ENCODE measurements around the gene KEAP1.
"Not testable (repeated sequence)": the region's sequence is repeated elsewhere in the genome, so short reads cannot be mapped to it uniquely, and the experiment has no call there.

Gene KEAP1
- 55.2 to 77.7 reads per million in 2 donors for total RNA-seq

DNA sequence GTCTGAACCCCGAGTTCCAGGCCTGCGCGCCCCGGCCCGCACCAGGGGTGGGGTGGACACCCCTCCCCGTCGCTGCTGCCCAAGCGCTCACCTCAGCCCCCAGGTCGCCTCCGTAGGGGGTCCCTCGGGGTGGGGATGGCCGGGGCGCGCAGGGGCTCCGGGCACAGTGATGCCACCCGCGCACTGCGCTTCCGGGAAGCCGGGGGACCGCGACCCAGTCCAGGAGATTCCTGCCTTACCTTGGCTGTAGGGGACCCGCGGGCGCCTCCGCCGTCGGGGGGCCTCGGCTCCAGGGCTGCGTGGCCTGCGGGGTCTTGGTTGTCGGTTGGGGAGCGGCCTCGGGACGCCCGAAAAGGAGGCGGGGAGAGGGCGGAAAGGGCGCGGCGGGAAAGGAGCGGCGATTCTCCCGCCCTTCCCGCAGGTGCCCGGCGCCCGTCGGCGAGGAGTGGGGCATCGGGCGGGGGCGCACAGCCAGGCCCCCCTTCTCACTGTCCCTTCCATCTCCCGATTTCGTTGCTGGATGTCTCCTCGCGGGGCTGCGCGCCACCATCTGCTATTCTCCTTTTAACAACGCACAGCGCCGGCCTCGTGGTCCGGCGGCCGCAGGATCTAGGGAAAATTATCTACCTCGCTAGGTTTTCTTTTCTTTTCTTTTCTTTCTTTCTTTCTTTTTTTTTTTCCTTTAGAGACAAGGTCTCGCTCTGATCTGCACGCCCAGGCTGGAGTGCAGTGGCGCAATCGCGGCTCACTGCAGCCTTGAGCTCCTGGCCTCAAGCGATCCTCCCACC is at the start of gene KEAP1:
Gene KEAP1 (minus strand): TSS at position 355 of the 788 bp plus-strand sequence. CDS start 3,323 bp downstream, outside the sequence.
- DNase-seq, result no peak

DNA sequence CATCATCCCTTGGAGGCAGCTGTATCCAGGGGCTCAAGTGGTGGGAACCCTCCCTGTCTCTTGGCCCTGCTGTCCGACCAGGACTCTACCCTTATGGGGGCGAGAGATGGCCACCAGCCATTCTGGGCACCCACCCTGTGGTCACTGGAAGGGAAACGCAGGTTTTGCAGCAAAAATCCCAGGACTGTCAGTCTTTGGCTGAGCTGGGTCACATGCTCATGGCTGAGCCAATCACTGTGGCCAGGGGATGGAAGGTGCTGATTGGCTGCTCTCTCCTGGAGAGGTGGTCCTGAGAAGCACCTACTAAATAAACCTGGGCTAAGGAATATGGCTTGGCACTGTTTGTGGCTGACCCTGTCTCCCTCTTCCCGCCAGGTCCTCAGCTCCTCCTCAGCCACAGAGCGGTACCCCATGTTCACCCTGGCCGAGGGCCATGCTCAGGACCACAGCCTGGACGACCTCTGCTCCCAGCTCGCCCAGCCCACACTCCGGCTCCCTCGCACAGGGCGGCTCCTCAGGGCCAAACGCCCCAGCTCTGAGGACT is 49.4 kb upstream of the KEAP1 start:
- DNase-seq, result no peak

DNA sequence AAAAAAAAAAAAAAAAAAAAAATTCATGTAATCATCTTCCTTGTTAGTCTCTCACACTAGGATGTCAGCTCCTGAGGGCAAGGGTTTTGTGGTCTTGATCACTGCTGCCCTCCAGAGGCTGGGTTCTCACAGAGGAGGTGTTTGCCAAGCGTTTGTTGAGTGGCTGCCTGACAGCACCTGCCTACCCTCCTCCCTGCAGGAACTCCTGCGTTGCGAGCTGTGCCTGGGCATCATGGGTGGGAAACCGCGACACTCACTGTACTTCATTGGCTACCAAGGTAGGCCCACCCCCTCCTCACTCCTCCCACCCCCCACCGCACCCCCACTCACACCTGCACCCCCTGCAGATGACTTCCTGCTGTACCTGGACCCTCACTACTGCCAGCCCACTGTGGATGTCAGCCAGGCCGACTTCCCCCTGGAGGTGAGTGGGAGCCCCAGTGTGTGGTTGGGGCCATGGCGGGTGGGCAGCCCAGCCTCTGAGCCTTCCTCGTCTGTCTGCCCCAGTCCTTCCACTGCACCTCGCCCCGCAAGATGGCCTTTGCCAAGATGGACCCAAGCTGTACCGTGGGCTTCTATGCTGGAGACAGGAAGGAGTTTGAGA is 48.6 kb upstream of the KEAP1 start:
- no peak for DNase-seq

DNA sequence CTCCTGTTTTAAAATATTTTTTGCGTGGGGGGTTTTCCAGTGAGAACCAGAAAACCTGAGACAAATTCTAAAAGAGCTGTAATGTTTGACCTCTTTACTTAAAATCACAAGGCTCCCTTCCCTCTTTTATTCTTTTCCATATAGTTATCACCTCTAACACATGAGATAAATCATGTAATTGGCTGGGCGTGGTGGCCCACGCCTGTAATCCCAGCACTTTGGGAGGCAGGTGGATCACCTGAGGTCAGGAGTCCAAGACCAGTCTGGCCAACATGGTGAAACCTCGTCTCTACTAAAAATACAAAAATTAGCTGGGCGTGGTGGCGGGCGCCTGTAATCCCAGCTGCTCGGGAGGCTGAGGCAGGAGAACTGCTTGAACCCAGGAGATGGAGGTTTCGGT is 47.9 kb upstream of the KEAP1 start:
- DNase-seq, result not testable (repeated sequence)

DNA sequence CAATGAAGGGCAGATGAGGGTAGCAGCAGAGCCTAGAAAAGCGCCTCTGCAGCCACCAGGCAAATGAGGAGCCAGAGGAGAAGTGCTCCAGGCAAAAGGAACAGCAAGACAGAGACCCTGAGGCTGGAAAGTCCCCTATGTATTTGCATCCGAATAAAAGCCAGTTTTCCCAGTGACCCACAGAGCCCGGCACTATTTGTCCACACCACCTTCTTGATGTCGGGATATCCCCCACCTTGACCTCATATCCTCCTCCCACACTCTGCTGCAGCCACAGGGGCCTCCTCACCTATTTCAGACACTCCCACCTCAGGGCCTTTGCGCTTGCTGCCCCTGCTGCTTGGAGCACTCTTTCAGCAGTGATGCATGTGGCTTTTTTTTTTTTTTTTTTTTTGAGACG is 47.2 kb upstream of the KEAP1 start:
- no peak for DNase-seq

DNA sequence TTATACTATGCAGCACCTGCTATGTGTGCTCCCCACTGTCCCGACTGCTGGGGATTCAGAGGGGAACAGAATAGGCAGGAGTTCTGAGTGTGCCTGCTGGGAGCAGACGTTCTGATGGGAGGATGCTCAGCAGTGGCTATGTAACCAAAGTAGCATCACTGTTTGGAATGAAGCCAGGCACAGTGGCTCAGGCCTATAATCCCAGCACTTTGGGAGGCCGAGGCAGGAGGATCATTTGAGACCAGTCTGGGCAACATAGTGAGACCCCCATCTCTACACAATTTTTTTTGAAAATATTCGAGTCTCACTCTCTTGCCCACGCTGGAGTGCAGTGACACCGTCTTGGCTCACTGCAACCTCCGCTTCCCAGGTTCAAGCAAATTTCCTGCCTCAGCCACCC is 46.6 kb upstream of the KEAP1 start:
- DNase-seq, result no peak

DNA sequence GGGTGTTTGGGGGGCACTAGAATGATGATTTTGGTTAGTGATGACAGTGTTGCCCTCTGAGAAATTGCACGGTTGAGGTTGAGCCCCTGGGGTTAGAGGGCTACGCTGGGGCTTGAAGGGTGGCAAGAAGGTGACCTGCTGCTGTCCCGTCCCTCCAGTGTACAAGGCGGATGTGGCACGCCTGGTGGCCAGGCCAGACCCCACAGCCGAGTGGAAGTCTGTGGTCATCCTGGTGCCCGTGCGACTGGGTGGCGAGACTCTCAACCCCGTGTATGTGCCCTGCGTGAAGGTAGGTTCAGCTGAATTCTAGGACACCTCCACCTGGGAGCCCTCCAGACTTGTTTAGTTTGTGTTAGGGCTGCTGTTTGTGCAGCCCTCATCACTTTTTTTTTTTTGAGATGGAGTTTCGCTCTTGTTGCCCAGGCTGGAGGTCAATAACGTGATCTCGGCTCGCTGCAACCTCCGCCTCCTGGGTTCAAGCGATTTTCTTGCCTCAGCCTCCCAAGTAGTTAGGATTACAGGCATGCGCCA is 45.7 kb upstream of the KEAP1 start:
- no peak for DNase-seq

DNA sequence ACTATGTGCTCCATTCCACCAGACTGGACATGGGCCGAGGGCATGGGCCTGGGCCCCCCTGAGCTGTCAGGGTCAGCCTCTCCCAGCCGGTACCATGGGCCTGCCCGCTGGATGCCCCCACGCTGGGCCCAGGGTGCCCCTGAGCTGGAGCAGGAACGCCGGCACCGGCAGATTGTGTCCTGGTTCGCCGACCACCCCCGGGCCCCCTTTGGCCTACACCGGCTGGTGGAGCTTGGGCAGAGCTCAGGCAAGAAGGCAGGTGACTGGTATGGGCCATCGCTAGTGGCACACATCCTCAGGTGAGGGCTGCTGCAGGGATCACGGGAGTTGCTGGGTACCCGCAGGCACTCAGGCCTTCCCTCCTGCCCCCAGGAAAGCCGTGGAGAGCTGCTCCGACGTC is 43.7 kb upstream of the KEAP1 start:
- no peak for DNase-seq

DNA sequence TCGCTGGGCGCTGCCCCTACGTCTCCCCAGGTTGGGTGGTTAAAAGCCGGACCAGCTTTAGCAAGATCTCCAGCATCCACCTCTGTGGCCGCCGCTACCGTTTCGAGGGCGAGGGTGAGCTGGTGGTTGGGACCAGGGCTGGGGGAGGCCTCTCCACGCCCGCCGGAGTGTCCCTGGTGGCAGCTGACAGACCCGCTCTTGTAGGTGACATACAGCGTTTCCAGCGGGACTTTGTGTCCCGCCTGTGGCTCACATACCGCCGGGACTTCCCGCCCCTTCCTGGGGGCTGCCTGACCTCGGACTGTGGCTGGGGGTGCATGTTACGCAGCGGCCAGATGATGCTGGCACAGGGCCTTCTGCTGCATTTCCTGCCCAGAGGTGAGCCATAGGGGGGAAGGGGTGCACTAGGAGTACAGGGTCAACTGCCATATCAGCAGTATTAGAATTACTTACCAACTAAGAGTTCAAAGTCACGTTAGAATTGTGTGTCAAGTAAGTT is 41.6 kb upstream of the KEAP1 start:
- DNase-seq, result no peak

DNA sequence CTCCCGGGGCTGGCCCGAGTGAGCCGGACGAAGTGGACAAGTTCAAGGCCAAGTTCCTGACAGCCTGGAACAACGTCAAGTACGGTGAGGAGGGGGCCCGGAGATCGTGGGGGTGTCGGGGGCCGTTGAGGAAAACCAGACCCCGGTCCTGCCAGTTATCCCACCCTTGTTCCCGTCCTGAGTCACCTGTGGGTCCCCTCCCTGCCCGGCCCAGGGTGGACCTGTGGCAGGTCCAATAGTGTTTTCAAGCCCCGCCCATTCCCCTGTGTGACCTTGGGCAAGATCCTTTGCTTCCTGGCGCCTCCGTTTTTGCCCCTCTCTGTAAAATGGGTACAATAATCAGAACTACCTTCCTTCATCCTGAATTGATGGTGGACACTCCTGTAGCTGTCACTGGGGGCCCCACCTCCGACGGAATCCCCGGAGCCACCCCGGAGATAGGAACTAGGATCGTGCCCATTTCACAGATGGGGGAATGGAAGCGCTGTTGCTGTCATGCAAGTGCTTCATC is 41.1 kb upstream of the KEAP1 start:
- DNase-seq, result no peak

DNA sequence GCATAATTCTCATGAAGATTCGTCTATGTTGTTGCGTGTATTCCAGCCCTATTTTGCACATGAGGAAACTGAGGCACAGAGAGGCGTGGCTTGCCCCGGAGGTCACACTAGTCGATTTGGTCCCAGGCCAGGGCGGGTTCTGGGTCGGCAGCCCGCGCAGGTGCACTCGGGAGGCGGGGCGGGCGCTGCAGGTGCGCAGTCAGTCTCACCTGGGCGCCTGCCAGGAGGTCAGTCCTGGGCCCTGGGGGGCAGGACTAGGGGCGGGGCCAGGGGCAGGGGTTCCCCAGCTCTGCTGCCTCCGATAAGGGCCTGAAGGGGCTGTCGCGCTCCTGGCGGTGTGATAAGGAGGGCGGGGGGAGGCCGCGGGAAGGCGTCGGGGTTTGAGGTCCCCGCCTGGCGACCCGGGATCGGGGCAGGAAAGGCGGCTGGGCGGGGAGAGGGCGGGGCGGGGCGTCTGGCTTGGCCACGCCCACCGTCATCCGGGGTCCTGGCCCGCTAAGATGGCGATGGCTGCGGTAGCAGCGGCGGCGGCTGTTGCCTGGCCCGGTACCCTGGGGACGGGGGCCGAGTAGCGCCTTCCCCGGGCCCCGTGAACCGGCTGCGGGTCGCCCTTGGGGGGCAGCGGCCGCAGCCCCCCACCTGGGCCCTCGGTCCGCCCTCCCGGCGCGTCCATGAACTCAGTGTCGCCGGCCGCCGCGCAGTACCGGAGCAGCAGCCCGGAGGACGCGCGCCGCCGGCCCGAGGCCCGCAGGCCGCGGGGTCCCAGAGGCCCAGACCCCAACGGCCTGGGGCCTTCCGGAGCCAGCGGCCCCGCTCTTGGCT is 40.5 kb upstream of the KEAP1 start, which contains the start of gene ATG4D:
Gene ATG4D (plus strand): TSS at position 485 of the 822 bp plus-strand sequence. CDS start 187 bp downstream, at position 672.
- DNase-seq, result peak; percentile 71

DNA sequence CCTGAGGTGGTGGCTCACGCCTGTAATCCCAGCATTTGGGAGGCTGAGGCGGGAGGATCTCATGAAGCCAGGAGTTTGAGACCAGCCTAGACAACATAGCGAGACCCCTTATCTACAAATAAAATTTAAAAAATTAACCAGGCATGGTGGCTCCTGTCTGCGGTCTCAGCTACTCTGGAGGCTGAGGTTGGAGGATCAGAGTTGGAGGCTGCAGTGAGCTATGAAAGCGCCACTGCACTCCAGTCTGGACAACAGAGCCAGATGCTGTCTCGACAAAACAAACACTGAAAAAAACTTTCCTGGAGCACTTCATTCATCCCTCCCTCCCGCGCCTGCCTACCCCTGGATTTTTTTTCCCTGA is 39.9 kb upstream of the KEAP1 start:
- DNase-seq, result no peak

DNA sequence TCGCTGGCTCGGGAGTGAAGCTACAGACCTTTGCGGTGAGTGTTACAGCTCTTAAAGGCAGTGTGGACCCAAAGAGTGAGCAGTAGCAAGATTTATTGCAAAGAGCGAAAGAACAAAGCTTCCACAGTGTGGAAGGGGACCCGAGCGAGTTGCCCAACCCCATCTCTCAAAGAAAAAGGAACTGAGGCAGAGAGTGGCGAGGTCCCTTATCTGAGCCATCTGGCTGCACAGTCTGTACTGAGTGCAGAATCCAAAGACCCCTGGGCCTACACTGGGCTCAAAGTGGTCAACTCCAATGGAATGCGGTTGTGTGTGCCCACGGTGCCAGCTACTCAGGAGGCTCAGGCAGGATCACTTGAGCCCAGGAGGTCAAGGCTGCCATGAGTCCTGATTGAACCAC is 35.9 kb upstream of the KEAP1 start:
- DNase-seq, result not testable (repeated sequence)

DNA sequence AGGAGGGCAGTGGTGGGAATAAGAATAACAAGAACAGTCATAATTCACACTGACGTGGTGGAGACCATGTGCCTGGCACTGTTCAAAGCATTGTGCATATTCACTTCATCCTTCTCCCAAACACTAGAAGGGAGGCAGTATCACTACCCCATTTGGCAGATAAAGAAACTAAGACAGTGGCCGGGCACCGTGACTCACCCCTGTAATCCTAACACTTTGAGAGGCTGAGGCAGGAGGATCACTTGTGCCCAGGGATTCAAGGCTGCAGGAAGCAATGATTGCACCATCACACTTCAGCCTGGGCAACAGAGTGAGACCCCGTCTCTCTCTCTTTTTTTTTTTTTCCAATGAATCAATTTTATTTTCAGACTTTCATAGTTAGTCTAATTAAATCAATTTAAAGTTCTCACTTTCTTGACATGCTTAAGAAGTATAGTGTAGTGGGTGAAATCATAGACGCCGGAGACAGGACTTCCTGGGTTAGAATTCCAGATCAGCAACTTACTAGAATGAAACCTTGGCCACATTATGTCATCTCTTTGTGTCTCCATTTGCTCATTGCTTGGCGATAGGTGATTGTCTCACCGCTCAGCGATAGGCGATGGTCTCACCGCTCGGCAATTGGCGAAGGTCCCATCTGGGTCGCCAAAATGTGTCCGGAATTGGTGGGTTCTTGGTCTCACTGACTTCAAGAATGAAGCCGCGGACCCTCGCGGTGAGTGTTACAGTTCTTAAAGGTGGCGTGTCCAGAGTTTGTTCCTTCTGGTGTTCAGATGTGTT is 35.2 kb upstream of the KEAP1 start:
- no peak for DNase-seq

DNA sequence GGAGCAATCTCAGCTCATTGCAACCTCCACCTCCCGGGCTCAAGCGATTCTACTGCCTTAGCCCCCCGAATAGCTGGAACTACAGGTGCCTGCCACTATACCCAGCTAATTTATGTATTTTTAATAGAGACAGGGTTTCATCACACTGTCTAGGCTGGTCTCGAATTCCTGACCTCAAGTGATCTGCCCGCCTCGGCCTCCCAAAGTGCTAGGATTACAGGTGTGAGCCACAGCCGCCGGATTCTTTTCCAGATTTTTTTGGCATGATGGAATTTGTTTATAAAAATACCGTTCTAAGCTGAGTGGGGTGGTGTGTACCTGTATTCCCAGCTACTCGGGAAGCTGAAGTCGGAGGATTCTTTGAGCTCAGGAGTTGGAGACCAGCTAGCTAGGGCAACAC is 34.5 kb upstream of the KEAP1 start:
- no peak for DNase-seq

DNA sequence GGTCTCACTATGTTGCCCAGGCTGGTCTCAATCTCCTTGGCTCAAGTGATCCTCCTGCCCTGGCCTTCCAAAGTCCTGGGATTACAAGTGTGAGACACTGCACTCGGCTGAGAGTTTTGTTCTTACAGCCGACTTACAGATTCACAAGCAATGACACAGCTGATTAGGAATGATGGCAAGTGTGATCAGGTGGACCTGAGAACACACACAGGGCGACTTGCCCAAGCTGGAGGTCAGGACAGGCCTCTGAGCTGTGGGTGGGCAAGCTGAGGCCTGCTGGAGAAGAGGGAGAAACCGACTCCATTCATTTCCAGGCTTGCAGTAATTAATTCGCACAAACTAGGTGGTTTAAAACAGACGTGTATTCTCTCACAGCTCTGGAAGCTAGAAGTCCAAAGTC is 32.5 kb upstream of the KEAP1 start:
- no peak for DNase-seq

DNA sequence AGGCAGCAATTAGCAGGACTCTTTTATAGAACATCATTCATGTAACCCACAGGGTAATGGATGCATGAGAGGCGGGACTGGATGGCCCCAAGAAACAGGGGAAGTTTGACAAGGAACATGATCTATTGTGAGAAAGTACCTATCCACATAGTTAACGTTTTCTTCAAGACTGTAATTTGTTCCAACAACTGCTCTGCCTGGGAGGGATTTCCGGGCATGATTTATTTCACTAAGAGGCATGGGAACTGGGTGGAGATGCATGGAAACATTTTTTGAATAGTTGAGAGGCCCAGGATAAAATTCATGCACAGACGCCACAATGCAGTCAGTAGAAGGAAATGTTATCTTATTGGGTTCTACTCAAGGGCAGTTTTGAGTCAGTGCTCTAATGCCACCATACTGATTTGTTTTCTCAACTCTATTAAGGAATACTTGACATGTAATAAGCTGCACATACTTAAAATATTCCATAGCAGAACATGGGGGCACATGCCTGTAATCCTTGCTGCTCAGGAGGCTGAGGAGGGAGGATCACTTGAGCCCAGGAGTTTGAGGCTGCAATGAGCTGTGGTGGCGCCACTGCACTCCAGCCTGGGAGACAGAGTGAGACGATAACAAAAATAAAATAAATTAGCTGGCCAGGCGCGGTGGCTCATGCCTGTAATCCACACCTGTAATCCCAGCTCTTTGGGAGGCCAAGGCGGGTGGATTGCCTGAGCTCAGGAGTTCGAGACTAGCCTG is 30.7 kb upstream of the KEAP1 start:
- no peak for DNase-seq

DNA sequence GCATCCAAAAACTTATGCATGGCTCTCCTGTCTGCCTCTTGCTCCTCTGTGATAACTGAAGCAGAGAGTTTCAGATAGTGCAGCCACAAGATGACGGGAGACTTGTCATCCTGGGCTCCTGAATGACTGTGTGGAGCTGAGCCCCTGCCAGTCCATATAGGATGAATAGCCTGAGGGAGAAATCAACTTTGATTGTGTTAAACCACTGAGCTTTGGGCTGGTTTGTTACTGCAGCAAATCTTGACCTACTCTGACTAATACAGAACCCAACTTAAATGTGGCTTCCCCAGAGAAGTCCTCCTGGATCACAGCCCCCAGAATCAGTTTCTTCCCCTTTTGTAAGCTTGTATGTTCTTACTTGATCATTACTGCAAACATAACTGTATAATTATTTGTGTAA is 29.3 kb upstream of the KEAP1 start:
- DNase-seq, result no peak

DNA sequence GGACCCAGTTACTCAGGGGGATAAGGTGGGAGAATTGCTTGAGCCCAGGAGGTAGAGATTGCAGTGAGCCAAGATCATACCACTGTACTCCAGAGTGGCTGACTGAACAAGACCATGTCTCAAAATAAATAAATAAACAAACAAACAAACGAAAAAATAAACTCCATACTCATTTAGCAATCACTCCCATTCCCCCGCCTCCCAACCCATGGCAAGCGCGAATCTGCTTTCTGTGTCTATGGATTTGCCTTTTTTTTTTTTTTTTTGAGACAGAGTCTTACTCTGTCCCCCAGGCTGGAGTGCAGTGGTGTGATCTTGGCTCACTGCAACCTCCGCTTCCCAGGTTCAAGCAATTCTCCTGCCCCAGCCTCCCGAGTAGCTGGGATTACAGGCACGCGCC is 23.7 kb upstream of the KEAP1 start:
- DNase-seq, result not testable (repeated sequence)

DNA sequence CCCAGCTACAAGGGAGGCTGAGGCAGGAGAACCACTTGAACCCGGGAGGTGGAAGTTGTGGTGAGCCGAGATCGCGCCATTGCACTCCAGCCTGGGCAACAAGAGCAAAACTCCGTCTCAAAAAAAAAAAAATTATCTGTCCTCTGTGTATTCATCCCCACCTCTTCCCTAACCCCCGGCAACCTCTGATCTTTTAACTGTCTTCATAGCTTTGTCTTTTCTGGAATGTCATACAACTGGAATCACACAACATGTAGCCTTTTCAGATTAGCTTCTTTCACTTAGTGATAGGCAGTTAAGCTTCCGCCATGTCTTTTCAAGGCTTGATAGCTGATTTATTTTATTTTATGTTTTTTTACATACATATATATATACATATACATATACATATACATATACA is 22.5 kb upstream of the KEAP1 start:
- no peak for DNase-seq

DNA sequence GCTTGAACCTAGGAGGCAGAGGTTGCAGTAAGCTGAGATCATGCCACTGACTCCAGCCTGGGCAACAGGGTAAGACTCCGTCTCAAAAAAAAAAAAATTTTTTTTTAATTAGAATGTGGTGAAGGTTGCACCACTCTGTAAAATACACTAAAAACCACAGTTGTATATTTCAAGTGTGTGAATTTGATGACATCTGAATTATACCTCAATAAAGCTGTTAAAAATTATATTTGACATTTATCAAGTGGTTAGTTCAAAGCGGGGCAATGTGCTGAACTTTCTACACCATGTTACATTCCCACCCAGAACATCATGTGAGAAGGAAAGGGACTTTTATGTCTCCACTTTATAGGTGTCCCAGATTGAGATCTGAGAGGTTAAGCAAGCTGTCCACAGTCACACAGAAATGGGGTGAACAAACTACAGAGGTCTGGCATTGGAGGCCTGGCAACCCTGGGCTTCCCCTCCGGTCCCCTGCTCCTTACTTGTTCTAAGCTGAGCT is 20.0 kb upstream of the KEAP1 start:
- no peak for DNase-seq
